ENCODE data around the gene TM9SF1. TPM values are rescaled to one million over a fixed set of nuclear protein-coding genes. Genes with fewer than 3 reads are reported as not detected.
A peak's percentile ranks its signal among the peaks of the same experiment; 100 is the strongest.

TM9SF1 gene
- total RNA-seq, 3 donors from 2014 or later, result 52.3 to 75.7 (median 71.1) TPM

DNA sequence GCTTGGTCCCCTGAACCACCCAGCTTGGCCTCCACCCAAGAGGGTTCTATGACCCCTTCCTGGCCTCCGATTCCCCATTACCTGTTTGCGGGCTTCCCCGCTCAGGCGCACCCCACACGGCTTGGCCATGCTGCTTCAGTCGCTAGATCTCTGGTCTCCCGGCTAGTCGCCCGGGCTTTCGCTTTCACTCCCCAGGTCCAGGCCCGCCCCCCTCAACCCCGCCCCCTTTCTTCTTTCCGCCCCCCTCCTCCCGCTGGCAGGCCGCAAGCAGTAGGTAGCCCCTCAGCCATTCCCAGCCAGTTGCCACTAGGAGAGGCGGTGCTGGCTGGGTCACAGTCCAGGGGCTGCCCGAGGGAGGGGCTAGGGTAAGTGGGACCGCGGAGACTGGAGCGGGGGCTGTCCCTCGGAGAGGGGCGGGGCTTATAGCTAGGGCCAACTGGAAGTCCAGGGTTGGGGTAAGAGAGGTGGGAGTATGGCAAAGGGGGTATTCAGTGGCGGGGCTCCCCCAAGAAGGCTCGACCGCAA is 48.7 kb downstream of the TM9SF1 start, which contains the start of gene PSME2:
TSS of gene PSME2 (minus strand) at position 158 of the 525 bp plus-strand sequence. CDS start at position 129, 29 bp downstream.
- H3K4me1 ChIP-seq, result peaks cover 4 to 9% of the 10 kb centered on the region in 2 donors
- intact Hi-C loops (cut with DNase I; ENCODE audit: low total_unique reads), result no loop called here
- TF ChIP-seq, protein P1, sequence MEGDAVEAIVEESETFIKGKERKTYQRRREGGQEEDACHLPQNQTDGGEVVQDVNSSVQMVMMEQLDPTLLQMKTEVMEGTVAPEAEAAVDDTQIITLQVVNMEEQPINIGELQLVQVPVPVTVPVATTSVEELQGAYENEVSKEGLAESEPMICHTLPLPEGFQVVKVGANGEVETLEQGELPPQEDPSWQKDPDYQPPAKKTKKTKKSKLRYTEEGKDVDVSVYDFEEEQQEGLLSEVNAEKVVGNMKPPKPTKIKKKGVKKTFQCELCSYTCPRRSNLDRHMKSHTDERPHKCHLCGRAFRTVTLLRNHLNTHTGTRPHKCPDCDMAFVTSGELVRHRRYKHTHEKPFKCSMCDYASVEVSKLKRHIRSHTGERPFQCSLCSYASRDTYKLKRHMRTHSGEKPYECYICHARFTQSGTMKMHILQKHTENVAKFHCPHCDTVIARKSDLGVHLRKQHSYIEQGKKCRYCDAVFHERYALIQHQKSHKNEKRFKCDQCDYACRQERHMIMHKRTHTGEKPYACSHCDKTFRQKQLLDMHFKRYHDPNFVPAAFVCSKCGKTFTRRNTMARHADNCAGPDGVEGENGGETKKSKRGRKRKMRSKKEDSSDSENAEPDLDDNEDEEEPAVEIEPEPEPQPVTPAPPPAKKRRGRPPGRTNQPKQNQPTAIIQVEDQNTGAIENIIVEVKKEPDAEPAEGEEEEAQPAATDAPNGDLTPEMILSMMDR (IDR thresholded peaks at IDR 0.05), result no peak
- TF ChIP-seq POLR2AphosphoS5 (IDR thresholded peaks at IDR 0.05), result peak in 1 of 3 donors; percentile 52

DNA sequence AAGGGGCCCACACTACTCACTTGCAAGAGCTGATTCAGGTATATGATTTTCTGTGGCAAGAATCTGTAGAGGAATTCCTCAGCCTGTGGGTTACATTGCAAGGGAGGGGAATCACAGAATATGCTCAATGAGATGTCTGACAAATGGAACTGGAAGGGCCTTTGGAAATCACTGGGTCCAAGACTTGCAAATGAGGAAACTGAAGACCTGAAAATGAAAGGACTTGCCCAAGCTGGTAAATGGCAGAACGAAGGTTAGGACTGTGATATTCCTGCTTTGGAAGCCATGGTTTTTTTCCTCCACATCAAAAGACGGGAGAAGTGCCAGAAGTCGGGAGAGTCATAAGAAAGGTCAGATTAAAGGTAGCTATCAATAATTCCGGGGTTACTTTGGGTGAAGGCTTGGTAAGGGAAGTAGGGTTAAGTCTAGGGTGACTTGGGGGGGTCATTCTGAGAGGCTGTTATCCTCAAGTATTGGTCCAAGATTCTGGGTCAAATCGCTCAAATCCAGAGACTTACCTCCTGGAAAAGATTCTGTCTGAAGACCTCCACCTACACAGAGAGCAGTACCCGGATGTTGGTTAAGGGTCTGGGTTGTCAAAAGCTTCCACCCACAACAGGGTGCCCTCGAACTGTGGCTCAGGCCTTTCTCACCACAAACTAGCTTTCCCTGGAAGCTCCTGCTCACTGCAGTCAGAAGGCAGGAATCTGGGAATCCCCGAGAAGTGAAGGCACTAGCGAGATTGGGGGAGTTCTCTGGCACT is 49.4 kb downstream of the TM9SF1 start:
- Histone ChIP-seq H3K4me3 (peak overlapping the region; percentile 87 to 95 (median 94)), H3K4me1 (peaks cover 4 to 9% of the 10 kb centered on the region in 2 donors), H3K36me3 (peaks cover under 1% of the 10 kb centered on the region), H3K27me3 (no peaks in the 10 kb centered on the region), H3K9me3 (no peaks in the 10 kb centered on the region), H3K27ac (peak overlapping the region; percentile 86 to 94)
- TF ChIP-seq POLR2A (IDR thresholded peaks at IDR 0.05) (no peak), POLR2AphosphoS5 (IDR thresholded peaks at IDR 0.05) (no peak)
- TF ChIP-seq, protein P1 (IDR thresholded peaks at IDR 0.05), result no peak
- intact Hi-C loops (cut with DNase I; ENCODE audit: low total_unique reads), result no loop called here
- DNase-seq (ENCODE audit: low spot score in 2 of 2), result no peak

More for the DNA sequence above, 48.7 kb downstream of the TM9SF1 start, which contains the start of gene PSME2:
- H3K36me3 ChIP-seq, result peaks cover 7% of the 10 kb centered on the region
- peak within 1 kb of the TSS; percentile 86 to 94 for H3K27ac ChIP-seq
- peak within 1 kb of the TSS; percentile 87 to 95 (median 94) for H3K4me3 ChIP-seq
- DNase-seq (ENCODE audit: low spot score in 2 of 2), result peak; percentile 89 to 97
- no peaks in the 10 kb centered on the region for H3K9me3 ChIP-seq
- no peaks in the 10 kb centered on the region for H3K27me3 ChIP-seq

DNA sequence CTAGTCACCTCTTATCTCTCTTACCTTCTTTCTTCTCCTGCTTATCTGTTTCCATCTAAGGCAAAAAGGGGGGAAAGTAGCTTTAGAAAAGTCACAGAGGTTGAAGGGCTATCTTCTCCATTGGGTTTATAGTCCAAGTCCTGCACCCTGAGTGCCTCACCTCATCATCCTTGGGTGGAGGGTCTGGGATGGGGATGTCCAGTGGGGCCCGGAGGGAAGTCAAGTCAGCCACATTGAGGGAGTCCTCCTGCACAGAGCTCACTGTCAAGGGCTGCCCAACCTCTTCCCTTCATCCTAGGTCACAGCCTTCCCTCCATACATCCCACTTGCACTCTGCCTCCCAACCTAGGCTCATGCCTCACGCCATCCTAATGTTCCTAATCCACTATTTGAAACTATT is 50.0 kb downstream of the TM9SF1 start:
- no peaks in the 10 kb centered on the region for H3K36me3 ChIP-seq
- H3K4me3 ChIP-seq, result peak overlapping the region in 1 of 3 donors; percentile 87
- no peak for DNase-seq (ENCODE audit: low spot score in 2 of 2)
- H3K4me1 ChIP-seq, result peaks cover 4 to 9% of the 10 kb centered on the region in 2 donors
- no peak for TF ChIP-seq POLR2AphosphoS5 (IDR thresholded peaks at IDR 0.05)
- TF ChIP-seq, protein P1 (IDR thresholded peaks at IDR 0.05), result no peak
- peak overlapping the region; percentile 86 to 94 for H3K27ac ChIP-seq
- H3K27me3 ChIP-seq, result no peaks in the 10 kb centered on the region
- H3K9me3 ChIP-seq, result no peaks in the 10 kb centered on the region
- intact Hi-C loops (cut with DNase I; ENCODE audit: low total_unique reads), result no loop called here

DNA sequence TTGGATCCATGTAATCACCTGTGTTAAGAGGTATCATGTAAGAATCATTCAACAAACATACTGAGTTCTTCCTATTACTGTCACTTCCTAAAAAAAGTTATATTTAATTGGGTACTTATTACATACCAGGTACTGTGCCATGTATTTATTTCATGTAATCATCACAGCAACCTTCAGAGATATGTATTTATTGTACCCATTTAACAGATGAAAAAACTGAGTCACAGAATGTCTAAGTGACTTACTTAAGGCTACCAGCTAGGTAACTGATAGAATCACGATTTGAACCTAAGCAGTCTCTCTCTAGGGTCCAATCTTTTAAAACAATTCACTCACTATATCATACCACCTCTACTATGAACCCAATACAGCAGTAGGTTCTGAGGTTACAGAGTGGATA is 50.8 kb downstream of the TM9SF1 start:
- H3K27me3 ChIP-seq, result no peaks in the 10 kb centered on the region
- no peak overlapping the region for H3K4me3 ChIP-seq
- TF ChIP-seq POLR2A (IDR thresholded peaks at IDR 0.05) (no peak), POLR2AphosphoS5 (IDR thresholded peaks at IDR 0.05) (no peak)
- DNase-seq (ENCODE audit: low spot score in 2 of 2), result no peak
- no peak overlapping the region for H3K27ac ChIP-seq
- no peaks in the 10 kb centered on the region for H3K36me3 ChIP-seq
- intact Hi-C loops (cut with DNase I; ENCODE audit: low total_unique reads), result no loop called here
- H3K9me3 ChIP-seq, result no peaks in the 10 kb centered on the region
- peaks cover 4 to 14% of the 10 kb centered on the region in 2 donors for H3K4me1 ChIP-seq

DNA sequence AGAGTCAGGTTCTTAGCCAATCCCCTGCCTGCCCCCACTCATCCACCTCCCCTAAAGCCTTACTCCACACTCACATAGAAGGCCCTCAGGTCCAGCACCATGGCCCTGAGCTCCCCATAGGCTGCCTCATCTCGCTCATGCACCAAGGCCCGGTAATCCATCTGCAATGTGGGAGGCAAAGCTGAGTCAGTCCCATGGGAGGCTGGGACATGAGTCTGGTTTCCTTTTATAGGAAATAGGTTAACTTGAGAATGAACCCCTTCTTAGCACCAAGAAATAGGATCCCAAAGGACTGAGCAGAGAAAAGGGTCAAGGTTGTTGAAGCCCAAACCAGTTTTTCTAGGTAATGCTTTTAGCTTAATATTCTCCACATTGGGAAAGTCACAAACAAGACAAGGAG is 51.7 kb downstream of the TM9SF1 start:
- DNase-seq (ENCODE audit: low spot score in 2 of 2), result no peak
- TF ChIP-seq POLR2A (IDR thresholded peaks at IDR 0.05), result no peak
- TF ChIP-seq POLR2AphosphoS5 (IDR thresholded peaks at IDR 0.05), result no peak
- TF ChIP-seq, protein P1 (IDR thresholded peaks at IDR 0.05), result no peak
- Histone ChIP-seq H3K9me3 (no peaks in the 10 kb centered on the region), H3K27ac (no peak overlapping the region), H3K36me3 (no peaks in the 10 kb centered on the region), H3K27me3 (no peaks in the 10 kb centered on the region), H3K4me3 (no peak overlapping the region), H3K4me1 (peaks cover 4 to 14% of the 10 kb centered on the region in 2 donors)
- intact Hi-C loops (cut with DNase I; ENCODE audit: low total_unique reads), result no loop called here

Measured in breast epithelium (tissue), 4 donors.